Measurements from ENCODE around the gene CSAD. TPM values are rescaled to one million over a fixed set of nuclear protein-coding genes. Genes with fewer than 3 reads are reported as not detected.
"Not testable (repeated sequence)": the region's sequence is repeated elsewhere in the genome, so short reads cannot be mapped to it uniquely, and the experiment has no call there.

CSAD gene
- total and polyA plus RNA-seq, 10 donors = 17.9 to 73.0 (median 36.3) TPM

GRCh38 chr12:53208435-53208834 is 27.7 kb upstream of the CSAD start:
- 47 to 62% (median 58%) methylated on average over 2 of the region's 2 CpGs for WGBS, 5 donors
- Histone ChIP-seq H3K4me1 (peaks cover 29 to 99% (median 87%) of the 10 kb centered on the region in 6 donors), H3K9me3 (no peaks in the 10 kb centered on the region), H3K27ac (peak overlapping the region; percentile 76 to 92 (median 84)), H3K27me3 (replicated peaks in 1 of 7) (no peaks in the 10 kb centered on the region), H3K36me3 (peaks cover 0 to 35% (median 14%) of the 10 kb centered on the region in 6 donors), H3K4me3 (peak overlapping the region in 4 of 8 donors; percentile 36 to 66 (median 40))
- no peak for DNase-seq
- intact Hi-C loops (cut with DNase I; ENCODE audit: low total_unique reads) = loop anchor here (5.0 to 10.0 kb wide), 2 partner anchors 44 to 134 kb away; partner anchors contain the start of gene SPRYD3
- TF ChIP-seq POLR2AphosphoS5 (IDR thresholded peaks at IDR 0.05) = no peak
- TF ChIP-seq, protein P1, sequence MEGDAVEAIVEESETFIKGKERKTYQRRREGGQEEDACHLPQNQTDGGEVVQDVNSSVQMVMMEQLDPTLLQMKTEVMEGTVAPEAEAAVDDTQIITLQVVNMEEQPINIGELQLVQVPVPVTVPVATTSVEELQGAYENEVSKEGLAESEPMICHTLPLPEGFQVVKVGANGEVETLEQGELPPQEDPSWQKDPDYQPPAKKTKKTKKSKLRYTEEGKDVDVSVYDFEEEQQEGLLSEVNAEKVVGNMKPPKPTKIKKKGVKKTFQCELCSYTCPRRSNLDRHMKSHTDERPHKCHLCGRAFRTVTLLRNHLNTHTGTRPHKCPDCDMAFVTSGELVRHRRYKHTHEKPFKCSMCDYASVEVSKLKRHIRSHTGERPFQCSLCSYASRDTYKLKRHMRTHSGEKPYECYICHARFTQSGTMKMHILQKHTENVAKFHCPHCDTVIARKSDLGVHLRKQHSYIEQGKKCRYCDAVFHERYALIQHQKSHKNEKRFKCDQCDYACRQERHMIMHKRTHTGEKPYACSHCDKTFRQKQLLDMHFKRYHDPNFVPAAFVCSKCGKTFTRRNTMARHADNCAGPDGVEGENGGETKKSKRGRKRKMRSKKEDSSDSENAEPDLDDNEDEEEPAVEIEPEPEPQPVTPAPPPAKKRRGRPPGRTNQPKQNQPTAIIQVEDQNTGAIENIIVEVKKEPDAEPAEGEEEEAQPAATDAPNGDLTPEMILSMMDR (IDR thresholded peaks at IDR 0.05 in 8 of 11, conservative IDR thresholded peaks at IDR 0.05 in 3 of 11) = no peak
- no peak for TF ChIP-seq POLR2A (IDR thresholded peaks at IDR 0.05)

DNA sequence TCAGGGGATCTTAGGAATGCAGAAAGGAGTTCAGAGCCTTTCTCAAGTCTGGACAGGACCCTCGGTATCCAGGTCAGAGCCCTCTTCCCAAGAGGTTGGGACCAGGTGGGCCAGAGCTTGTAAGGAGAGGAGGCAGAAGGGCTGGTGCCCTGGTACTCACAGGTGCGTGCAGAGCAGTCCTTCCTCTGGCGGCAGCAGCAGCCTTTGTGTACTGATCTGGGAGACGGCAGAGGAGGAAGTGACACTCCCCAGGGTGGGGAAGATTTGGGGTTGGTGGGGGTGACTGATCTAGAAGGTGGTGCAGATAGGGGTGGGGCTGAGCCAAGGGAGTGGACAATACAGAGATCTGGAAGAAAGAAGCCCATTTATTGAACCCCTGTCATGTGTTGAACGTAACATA is 26.3 kb upstream of the CSAD start, which contains the start of gene ITGB7:
ITGB7 (minus strand) TSS at position 210 of the 400 bp plus-strand sequence. CDS start 6,808 bp downstream, outside the sequence.
- intact Hi-C loops (cut with DNase I; ENCODE audit: low total_unique reads) = loop anchor here (5.0 to 10.0 kb wide), 2 partner anchors 45 to 132 kb away; partner anchors contain the start of gene SPRYD3
- Histone ChIP-seq H3K9me3 (no peaks in the 10 kb centered on the region), H3K4me3 (peak within 1 kb of the TSS; percentile 25 to 72 (median 40)), H3K4me1 (peaks cover 26 to 100% (median 88%) of the 10 kb centered on the region in 6 donors), H3K36me3 (peaks cover 0 to 22% (median 13%) of the 10 kb centered on the region in 6 donors), H3K27ac (peak within 1 kb of the TSS; percentile 62 to 92 (median 84)), H3K27me3 (replicated peaks in 1 of 7) (no peaks in the 10 kb centered on the region)
- peak; percentile 90 for DNase-seq
- TF ChIP-seq POLR2AphosphoS5 (IDR thresholded peaks at IDR 0.05) = peak; percentile 24 to 98 (median 97)
- TF ChIP-seq, protein P1 (IDR thresholded peaks at IDR 0.05 in 8 of 11, conservative IDR thresholded peaks at IDR 0.05 in 3 of 11) = no peak
- TF ChIP-seq POLR2A (IDR thresholded peaks at IDR 0.05) = peak in 2 of 3 donors; percentile 43 to 82
- WGBS, 5 donors = 19 to 28% (median 22%) methylated on average over 5 of the region's 5 CpGs

DNA sequence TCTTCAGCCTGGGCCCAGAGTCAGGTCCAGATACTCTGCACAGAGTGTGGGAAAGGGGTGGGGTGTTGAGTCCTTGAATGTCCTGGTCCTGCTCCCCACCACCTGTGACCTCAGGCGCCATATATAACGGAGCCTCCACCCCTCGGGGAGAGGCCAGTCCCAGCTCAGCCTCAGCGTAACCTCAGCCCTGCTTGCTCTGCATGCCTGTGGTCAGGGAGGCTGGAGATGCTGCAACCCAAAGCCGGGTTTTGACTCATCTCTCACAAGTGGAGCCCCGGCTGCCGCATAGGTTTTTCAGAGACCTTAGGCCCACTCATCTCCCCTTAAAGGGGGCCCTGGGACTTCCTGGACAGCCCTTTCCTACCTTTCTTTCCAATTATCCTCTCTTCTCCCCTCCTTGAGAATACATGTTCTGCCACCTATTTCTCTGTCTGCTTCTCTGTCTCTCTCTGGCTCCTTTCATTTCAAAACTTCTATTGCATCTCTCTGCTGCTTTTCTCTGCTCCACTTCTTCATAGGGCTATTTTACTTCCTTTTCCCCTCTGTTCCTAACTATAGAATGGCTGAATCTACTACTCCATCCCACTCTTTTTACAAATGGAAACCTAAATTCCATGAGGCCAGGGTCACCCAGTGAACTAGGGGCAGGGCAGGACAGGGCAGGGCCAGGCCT is 25.2 kb upstream of the CSAD start:
- DNase-seq = no peak
- peaks cover 0 to 10% (median 3%) of the 10 kb centered on the region in 6 donors for H3K36me3 ChIP-seq
- no peaks in the 10 kb centered on the region for H3K27me3 ChIP-seq (replicated peaks in 1 of 7)
- peak overlapping the region; percentile 25 to 72 (median 40) for H3K4me3 ChIP-seq
- H3K4me1 ChIP-seq = peaks cover 36 to 100% (median 93%) of the 10 kb centered on the region in 6 donors
- peak in 2 of 3 donors; percentile 9 to 68 for TF ChIP-seq POLR2AphosphoS5 (IDR thresholded peaks at IDR 0.05)
- TF ChIP-seq POLR2A (IDR thresholded peaks at IDR 0.05) = no peak
- TF ChIP-seq, protein P1 (IDR thresholded peaks at IDR 0.05 in 8 of 11, conservative IDR thresholded peaks at IDR 0.05 in 3 of 11) = no peak
- peak overlapping the region; percentile 54 to 92 (median 76) for H3K27ac ChIP-seq
- WGBS, 5 donors = 29 to 51% (median 46%) methylated on average over 5 to 7 of the region's 7 CpGs
- H3K9me3 ChIP-seq = no peaks in the 10 kb centered on the region
- intact Hi-C loops (cut with DNase I; ENCODE audit: low total_unique reads) = loop anchor here (5.0 to 10.0 kb wide), 2 partner anchors 46 to 131 kb away; partner anchors contain the start of gene SPRYD3

DNA sequence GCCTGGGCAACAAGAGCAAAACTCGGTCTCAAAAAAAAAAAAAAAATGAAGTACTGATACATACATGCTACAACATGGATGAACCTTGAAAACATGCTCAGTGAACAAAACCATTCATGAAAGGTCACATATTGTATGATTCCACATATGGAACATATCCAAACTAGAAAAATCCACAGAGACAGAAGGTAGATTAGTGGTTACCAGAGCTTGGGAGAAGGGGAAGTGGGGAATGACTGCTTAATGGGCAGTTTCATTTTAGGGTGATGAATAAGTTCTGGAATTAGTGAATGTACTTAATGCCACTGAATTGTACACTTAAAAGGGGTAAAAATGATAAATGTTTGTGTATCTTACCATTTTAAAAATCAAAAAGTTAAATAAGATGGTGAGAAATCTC is 23.6 kb upstream of the CSAD start:
- intact Hi-C loops (cut with DNase I; ENCODE audit: low total_unique reads) = loop anchor here (10.0 kb wide), 1 partner anchor 130 kb away; the partner anchor contains the start of gene SPRYD3
- DNase-seq = no peak
- WGBS, 5 donors = 81 to 96% (median 87%) methylated on average over 1 of the region's 1 CpG
- peak overlapping the region in 1 of 8 donors; percentile 84 for H3K27ac ChIP-seq
- no peak overlapping the region for H3K4me3 ChIP-seq
- H3K9me3 ChIP-seq = no peaks in the 10 kb centered on the region
- H3K27me3 ChIP-seq (replicated peaks in 1 of 7) = no peaks in the 10 kb centered on the region
- H3K36me3 ChIP-seq = peaks cover 0 to 6% (median 0%) of the 10 kb centered on the region in 6 donors
- peaks cover 45 to 100% (median 93%) of the 10 kb centered on the region in 6 donors for H3K4me1 ChIP-seq
- TF ChIP-seq POLR2AphosphoS5 (IDR thresholded peaks at IDR 0.05) = no peak
- TF ChIP-seq POLR2A (IDR thresholded peaks at IDR 0.05) = no peak
- TF ChIP-seq, protein P1 (IDR thresholded peaks at IDR 0.05 in 8 of 11, conservative IDR thresholded peaks at IDR 0.05 in 3 of 11) = no peak

DNA sequence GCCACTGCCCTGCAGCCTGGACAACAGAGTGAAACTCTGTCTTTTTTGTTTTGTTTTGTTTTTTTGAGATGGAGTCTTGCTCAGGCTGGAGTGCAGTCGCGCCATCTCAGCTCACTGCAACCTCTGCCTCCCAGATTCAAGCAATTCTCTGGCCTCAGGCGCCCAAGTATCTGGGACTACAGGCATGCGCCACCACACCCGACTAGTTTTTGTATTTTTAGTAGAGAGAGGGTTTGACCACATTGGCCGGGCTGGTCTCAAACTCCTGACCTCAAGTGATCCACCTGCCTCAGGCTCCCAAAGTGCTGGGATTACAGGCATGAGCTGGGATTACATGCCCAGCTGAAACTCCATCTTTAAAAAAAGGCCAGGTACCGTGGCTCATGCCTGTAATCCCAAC is 21.6 kb upstream of the CSAD start:
- H3K36me3 ChIP-seq = peaks cover 0 to 12% (median 1%) of the 10 kb centered on the region in 6 donors
- not testable (repeated sequence) for H3K27me3 ChIP-seq (replicated peaks in 1 of 7); H3K9me3 ChIP-seq; H3K4me3 ChIP-seq; DNase-seq
- intact Hi-C loops (cut with DNase I; ENCODE audit: low total_unique reads) = loop anchor here (10.0 kb wide), 1 partner anchor 128 kb away; the partner anchor contains the start of gene SPRYD3
- H3K27ac ChIP-seq = peak overlapping the region in 5 of 8 donors; percentile 11 to 72 (median 51)
- WGBS, 5 donors = 75 to 82% (median 77%) methylated on average over 7 of the region's 7 CpGs
- H3K4me1 ChIP-seq = peaks cover 42 to 100% (median 93%) of the 10 kb centered on the region in 6 donors
